Smooth muscle cell of the brain vasculature (primary cell): ENCODE measurements around the gene PLXND1.

ENCODE experiments used
- DNase-seq: peaks from one replicate; pipeline ENCODE4 v3.0.0-alpha.2; 2012; ENCODE audit warnings: low read depth, low spot score

Gene PLXND1

DNA sequence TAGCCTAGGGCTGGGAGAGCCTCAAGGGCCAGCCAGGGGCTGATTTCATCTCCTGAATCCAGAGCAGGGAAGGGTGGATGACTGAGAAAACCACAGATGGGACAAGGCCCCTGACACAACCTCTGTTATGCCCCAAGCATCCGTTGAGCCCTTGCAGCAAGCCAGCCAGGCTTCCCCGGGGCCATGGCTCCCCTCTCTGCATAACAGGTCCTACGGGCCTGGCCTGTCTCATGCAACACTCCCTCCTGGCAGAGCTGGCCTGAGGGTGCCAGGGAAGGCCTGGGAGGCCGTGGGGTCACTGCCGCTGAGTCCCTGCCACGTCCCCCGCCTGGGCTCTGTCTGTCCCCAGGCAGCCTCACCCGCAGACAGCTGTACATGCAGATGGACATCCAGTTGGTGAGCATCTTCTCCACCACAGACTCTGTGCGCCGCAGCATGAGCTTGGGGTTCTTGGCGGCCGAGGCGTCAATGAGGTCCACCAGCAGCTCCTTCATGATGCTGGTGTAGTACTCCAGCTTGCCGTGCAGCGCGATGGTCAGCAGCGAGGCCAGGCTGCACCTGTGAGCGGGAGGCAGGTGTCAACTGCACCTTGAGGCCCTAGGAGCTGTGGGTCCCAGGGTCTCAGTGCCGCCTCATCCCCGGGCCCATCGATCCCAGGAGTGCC, 41.4 kb downstream of the PLXND1 start:
- DNase-seq: no peak

DNA sequence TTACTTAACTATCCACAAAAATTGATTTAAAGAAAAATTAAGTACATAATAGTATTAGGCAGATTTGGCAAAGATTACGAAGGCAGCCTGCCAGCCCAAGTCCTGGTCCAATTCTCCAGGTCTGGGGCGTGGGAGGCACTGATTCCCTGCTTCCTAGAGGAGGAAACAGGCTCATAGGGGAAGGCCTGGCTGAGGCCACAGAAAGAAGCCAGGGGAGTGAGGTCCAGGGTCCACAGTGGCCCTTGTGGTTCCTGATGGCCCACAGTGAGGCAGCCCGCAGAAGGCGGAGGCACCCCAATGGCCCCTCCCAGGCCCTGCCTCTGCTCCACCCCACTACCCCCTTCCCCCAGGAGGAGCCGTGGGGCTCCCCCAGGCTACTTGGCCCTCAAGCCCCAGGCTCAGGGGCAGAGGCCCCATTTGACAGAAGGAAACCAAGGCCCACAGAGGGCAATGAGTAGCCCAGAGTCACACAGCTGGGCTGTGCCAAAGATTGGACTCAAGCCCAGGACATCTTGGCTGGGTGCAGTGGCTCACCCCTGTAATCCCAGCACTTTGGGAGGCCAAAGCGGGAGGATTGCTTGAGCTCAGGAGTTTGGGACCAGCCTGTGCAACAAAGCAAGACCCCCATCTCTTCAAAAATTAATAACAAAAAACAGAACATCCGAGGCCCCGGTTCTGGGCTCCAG, 42.5 kb downstream of the PLXND1 start:
- no peak for DNase-seq

DNA sequence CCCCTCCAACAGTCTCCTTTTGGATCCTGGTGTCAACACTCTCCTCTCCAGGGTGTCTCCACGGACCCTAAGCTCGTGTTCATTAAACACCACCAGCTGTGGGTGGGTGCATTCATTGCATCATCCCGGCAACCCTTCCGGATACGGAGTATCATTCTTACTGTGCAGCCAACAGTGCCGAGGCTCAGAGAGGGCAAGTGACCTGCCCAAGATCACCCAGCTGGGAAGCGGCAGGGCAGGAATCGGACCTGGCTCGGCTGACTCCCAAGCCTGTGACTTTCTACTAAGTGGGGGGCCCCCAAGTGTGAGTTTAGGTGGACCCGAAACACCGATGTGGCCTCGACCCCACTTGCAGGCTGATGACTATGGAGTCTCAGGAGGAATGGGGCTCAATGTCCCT, 43.1 kb downstream of the PLXND1 start:
- no peak for DNase-seq

DNA sequence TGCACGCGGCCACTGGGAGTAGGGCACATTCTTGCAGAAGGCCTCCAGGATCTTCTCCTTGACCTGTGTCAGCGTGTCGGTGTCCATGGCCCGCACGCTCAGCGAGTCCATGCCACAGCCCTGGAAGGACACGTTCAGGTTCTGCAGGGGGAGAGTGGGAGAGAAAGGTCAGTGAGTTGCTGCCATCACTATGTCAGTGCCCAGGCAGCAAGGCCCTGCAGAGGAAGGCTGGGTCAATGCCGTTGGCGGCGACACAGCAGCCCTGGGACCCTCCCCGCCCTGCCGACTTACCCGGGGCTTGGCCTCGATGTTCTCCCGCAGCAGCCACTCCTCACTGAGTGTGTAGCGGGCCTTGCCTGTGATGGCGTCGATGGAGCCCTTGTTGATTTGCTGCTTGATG, 43.7 kb downstream of the PLXND1 start:
- no peak for DNase-seq

DNA sequence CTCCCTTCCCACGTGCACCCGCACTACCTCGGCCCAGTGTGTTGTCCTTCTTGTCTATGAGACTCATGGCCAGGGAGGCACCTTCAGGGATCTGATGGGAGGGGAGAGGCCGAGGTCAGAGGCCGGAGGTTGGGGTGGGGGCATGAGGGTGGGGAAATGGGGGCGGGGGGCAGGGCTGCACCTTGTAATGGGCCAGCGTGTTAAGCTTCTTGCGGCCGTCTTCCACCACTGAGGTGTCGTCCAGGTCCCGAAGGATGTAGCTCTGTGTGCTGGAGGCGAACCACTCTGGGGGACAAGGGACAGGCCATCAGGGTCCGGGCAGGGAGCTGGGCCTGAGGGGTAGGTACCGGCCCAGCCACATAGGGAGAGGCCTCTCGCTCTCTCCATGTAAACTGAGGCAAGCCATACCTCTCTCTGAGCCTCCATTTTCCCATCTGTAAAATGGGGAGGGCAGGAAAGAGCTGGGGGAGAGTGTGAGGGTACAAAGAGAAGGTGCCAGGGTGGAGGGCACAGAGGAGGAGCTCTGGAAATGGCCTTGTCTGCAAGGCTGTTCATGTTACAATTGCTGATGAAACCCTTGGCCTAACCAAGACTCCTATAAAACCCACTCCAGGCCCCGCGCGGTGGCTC, 44.7 kb downstream of the PLXND1 start:
- no peak for DNase-seq

DNA sequence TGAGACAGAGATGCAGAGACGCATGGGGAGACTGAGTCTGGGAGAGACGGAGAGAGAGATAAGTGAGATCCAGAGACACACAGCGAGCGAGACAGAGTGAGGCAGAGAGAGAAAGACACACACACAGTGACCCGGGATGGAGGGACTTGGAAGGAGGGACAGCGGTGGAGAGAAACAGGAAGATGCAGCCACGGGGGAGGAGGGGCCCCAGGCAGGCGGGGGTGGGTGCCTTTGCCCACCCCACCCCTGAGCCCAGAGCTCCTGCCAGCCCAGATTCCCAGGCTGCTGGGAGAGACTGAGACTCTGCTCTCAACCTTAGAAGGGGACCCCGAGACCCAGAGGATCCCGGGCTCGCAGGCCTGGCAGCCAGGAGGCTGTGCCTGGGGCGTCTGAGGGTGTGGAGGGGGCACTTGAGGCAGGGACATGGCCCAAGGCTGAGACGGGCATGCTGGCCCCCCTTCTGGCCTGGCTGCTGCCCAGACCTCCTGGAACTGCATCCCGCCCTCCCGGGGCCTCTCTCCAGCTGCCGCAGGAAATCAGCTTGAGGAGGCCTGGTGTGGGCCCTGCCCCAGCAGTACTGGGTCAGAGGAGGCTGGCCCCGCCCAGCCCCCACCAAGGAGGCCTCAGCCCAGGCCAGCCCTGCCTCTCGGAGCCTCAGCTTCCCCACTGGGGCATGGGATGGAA, 45.4 kb downstream of the PLXND1 start:
- DNase-seq: no peak

DNA sequence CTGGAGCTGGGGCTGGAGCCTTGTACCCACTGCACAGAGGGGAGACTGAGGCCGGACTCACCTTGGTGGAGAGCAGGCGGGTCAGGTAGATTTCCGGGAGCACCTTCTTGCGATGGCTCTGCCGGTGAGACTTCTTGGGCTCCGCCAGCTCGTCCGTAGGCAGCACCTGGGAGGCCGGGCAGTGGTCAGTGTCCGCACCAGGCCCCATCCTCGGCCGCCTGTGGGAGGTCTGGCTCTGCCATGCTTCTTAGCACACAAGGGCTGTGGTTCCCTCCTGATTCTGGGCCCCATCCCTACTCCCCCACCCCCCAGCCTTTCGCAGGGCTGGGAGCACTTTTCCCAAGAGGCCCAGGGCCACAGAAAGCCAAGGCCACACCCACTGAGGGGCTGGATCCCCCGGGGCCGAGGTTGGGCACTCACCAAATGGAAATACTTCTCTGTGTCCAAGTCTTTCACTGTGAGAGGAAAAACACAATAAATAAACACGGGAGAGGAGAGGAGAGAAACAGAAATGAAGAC, 46.1 kb downstream of the PLXND1 start:
- DNase-seq: no peak

DNA sequence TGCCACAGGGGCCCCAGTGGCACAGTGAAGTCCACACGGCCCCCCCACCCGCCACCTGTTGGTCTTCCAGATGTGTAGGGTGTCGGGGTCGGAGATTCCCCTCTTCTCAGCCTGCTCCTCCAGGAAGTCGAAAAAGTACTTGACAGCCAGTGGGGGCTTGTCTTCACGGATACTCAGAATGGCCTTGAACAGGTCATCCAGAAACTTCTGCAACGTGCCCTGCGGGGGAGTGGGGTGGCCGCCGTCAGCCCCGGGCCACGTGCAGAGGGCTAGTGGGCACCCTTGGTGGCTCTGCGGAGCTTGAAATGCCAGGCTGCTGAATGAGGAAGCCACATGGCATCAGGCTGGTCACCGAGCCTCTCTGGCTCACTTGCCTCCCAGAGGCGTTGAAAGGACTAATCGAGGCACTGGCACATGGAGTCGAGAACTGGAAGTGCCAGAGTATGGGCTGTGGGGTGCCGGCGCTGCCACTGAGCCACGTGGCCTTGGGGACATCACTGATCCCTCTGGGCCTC, 46.9 kb downstream of the PLXND1 start:
- no peak for DNase-seq

DNA sequence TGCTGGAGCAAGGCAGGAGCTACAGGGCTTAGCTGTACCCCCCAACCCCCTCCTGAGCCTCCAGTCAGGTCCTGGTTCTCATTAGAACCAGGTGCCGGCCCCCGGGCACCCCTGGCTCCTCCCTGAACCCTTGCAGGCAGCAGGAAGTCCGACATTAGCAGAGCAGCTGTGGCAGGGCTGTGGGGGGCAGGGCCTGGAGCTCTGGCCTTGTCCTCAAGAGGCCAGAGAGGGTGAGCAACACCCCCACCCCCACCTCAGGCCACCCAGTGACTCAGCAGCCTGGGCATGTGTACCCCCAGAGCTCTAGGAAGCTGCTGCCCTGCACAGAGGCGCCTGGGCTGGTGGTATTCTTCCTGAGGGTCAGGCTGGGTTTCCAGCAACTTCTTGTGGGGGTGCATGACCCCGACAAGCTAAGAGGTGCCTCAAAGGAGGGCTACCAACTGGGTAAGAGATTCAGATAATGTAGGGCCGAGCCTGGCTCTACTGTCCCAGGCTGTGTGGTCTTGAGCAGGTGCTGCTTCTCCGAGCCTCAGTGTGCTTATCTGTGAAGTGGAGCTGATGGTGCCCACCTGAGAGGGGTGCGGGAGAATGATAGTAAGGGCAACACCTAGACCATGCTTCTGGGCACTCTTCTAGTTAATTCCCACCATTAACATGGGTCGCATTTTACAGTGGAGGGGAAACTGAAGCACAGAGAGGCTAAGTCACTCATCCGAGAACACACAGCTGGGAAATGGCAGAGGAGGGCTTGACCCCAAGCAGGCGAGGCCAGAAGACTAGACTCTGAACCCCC, 47.5 kb downstream of the PLXND1 start:
- no peak for DNase-seq

DNA sequence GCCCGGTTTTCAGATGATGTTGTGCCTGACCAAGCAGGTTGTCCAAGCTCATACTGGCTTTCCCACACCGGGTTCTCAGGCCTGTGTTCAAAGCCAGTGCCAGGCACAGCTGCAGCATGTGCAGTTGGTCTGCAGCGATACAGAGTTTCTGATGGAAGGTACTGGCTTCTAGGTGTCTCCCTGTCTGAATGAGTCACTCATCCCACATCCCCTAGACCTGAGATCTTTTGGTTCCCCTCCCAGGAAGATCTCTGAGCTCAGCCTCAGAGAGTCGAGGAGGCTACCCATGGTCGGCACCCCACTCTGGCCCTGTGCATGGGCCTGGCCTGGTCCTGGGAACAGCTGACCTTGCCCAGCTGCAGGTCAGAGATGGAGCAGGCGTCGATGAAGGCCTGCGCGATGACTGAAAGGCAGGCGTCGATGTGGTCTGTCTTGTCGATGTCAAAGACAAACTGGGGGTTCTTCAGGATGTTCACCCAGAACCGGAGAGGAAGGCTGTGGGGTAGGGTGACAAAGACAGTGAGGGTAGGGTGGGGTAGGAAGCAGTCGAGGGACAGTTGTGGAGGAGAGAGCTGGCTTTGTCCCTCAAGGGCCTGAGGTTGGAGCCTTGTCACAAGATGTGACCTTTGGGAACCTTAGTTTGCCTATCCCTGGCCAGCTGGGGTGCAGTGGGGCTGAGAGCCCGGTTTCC, 48.2 kb downstream of the PLXND1 start:
- DNase-seq: no peak

DNA sequence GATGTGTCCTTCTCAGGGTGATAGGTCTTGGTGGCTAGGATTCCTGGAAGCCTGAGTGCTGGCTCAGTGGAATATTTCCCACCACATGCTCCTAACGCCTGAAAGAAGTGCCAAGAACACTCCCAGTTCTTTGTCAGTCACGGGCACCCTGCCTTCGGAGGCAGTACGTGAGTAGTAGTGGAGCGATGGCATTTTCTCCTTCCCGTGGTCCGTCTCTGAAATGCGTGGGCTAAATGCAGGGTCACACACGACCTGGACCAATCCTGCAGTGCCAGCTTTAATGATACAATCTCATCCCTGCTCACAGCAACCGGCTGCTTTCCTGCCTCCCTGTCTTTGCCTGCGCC, 49.0 kb downstream of the PLXND1 start:
- DNase-seq: no peak

DNA sequence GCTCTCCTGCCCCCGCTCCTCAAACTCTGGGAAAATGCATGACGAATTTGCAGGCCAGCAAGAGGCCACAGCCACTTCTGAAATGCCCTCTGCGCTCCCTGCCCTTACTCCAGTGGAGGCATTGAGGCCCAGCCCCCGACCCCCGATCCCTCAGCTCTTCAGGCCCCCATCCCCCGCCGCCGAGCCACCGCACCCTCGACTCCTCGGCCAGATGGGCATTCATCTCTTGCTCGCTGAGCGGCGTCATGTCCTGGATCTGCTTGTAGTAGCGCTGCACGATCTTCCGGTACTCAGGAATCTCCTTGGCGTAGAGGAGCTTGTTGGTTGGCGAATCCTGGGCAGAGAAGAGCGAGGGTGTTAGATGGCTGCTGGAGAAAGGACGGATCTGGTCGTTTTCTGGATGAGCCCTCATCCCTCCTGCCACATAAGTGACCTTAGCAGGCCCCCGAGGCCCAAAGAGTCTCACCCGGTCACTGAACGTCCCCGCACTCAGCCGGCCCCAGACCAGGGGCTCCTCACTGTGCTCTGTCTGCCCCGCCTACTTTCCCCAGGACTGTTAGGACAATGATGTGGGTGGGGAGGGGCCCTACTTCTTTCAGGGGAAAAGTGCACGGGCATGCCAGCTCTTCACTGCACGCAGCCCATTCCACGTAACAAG, 49.5 kb downstream of the PLXND1 start:
- no peak for DNase-seq

DNA sequence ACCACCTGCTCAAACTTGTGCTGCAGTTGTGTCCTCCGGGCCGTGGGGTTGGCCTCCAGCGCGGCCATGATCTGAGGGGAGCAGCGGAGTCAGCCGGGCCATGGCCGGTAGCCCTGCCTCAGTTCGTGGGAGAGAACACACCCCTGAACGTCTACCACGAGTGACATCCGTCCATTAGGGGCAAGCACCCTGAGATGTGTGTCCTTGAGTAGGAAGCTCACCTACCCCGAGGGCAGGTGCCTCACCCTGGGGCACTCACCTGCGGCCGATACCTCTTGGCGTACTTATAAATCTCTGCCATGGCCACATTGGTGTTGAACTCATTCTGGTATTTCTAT, 50.1 kb downstream of the PLXND1 start:
- no peak for DNase-seq

DNA sequence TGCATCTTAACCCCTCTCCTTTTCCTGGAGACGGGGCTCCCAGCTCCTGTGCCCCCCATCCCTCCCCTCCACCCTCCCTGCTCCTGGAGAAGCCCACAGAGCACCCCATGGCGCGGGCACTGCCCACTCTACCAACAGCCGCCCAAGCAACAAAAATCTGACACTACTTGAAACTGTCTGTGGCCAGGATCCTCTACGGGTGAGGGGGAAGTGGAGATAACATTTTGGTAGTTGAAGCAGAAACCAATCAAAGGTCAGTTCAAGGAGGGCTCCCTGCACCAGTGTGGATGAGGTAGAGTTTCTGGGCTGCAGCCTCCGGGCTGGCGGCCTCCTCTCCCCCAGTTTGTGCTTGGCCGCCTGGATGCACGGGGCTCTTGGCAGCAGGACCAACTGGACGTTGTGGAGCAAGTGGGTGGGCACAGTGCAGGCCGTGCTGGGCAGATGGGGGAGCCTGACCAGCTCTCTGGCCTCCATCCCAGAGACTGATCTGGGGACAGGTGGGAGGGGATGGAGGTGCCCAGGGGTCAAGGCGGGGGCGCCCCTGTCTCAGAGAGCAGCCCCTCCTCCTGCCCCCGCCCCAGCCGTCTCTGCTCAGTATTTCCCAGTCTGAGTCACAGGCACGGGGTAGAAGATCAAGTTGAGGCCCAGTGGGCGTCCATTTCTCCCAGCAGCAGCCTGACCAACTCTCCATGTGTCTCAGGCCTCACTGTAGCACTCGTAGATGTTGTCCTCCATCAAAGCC, 50.7 kb downstream of the PLXND1 start:
- DNase-seq: no peak

DNA sequence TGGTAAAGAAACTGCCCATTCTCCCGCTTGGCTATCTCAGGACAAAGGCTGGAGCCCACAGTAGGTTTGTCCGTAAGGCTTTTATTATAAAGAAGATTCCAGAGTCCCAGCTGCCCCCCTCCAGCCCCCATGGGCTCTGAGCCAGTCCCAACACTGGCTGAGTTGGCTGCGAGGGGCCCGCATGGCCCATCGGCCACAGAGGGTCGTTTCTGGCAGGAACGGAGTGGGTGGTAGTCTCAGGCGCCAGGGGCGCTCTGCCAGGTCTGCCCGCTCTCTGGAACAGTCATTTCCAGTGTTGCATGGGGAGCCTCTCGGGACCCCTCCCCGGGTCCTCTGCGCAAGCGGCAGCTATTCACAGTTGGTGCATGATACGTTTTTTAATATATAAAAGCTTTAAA, 51.3 kb downstream of the PLXND1 start:
- DNase-seq: no peak

DNA sequence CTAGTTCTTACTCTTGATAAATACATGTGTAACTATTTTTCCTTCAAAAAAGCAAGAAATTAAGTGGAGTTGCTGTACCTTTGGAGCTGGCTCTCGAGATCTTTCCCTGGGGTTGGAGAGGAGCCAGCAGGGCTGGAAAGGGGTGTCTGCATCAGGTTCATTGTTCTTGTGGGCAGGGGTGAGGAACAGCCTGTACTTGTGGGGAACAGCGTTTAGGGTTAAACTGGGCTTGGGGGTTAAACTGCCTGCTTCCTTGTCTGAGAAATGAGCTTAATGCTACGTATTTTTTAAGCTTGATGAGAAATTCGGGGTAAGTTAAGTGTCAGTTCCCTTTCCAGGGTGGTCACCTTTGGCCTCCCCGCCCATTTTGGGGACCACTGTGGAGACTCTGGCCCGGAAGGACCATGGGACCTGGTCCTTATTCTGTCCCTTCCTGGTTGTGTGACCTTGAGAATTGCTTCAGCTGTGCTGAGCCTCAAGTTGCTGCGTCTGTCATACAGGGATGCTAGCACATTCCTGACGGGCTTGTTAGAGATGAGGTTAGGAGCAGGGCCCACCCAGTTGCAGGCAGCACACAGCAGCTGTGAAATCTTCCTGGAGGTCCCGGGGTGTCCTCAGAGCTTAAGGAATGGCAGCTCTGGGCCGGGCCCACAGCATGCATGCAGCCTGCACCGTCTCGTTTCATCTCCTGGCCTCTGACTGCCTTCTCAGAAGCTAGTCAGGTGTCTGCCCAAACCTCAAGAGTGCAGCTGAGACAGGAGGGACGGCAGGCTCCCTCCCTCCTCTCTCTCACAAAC, 51.9 kb downstream of the PLXND1 start:
- no peak for DNase-seq

DNA sequence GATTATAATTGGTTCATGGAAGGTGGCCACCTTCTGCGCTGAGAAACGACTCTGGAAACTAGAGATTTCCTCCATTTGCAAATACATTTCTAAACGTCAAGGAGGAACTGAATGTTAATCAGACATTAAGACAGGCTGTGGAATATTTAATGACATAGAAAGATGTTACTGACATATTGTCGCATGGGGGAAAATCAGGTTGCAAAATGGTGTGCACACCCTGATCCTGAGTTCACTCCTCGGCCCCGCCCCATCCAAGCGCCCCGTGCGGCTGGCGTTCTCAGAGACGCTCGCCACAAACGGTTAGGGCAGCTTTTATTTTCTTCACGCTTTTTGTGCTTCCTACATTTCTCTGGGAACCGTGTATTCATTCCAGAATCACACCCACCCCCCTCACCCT, 52.8 kb downstream of the PLXND1 start:
- DNase-seq: no peak

DNA sequence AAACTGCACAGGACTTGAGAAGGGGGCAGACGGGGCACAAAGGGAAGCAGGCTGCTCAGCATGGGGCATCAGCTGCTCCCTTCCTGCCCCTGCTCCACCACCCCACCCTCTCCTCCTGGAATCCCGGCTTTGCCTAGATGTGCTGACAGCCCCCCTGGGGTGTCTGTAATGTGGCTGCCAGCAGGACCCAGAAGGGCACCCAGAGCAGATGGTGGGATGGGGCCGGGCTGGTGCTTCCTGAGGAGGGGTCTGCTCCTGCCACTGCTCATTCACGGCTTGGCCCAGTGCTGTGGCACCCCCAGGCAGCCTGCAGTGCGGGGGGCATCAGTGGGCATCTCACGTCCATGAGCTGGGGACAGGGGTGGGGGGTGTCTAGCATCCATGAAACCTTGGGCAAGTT, 53.3 kb downstream of the PLXND1 start:
- DNase-seq: no peak
